Stimulated activated CD8-positive, alpha-beta memory T cell treated with anti-CD3 and anti-CD28 coated beads, Interleukin-2, amount 100 ng/mL, for 48 hours (primary cell): Measurements from ENCODE around the gene MIOX.

Experiments used
- DNase-seq, 2 donors: peaks; one replicate each; pipeline ENCODE4 v3.0.0-alpha.2; 2020; ENCODE audit warnings: low read depth in 2 of 2

Gene MIOX

GRCh38 chr22:50454556-50455075 is 32.0 kb upstream of the MIOX start:
- no peak for DNase-seq

GRCh38 chr22:50455201-50455600 is 31.5 kb upstream of the MIOX start:
- DNase-seq: no peak

- no peak for DNase-seq
These were observed 30.6 kb upstream of the MIOX start for GRCh38 chr22:50456026-50456425.

DNA sequence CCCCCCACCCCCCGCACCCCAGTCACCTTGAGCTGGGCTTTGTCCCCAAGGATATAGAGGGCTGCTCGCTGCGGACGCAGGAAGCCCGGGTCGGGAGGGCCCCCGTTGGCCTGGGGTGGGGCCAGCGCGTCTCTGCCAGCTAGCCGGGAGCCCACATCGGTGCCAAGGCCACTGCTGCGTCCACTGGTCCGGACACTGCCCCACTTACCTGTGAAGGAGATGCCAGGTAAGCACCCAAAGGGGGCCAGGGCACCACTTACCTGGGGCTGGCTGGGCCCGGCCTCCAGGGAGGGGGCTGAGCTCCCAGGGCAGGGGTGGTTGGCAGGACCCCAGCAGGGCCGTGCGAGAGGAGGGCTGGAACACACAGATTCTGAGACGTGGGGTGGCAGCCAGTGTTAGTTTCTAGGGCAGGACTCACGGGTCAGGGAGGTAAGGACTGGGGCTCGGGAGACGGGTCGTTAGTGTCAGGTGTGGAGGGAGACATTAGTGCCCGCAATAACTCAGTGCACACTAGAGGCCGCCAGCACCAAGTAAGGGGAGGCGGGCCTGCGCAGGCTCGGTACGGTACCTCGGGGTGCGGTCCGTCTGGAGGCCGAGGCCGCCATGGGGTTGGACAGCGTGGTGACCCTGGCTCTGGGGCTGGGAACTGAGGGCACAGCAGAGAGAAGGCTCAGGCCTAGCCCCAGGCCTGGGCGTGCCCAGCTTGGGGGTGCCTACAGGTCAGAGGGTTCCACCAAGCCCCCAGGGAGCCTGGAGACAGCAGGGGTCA is 30.0 kb upstream of the MIOX start:
- no peak for DNase-seq

GRCh38 chr22:50459016-50459415 is 27.6 kb upstream of the MIOX start:
- DNase-seq: no peak

DNA sequence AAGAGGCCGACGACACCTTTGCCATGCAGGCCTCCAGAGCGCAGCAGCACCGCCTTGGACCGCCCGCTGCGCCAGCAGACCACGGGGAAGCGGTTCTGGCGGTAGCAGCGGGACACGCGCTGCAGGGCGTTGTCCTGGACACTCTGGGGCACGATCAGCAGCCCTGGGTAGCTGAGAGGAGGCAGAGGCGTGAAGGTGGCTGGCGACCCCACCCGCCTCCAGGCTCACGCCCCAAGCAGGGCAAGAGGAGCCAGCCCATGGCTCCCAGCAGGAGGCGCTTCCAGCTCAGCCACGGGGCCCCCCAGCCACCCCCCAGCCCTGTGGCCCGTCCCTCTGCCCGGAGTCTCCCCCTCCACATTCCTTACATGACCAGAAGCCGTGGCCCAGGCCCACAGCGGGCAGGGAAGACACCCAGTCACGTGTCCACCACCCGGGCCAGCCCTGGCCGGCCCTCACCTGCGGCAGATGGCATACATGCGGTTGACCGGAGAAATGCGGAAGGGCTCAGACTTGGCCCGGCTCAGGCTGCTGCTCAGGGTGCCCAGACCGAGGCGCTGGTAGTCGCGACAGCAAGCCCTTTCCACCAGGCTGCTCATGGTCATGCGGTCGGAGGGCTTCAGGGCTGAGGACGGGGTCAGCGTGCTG is 27.0 kb upstream of the MIOX start:
- no peak for DNase-seq

DNA sequence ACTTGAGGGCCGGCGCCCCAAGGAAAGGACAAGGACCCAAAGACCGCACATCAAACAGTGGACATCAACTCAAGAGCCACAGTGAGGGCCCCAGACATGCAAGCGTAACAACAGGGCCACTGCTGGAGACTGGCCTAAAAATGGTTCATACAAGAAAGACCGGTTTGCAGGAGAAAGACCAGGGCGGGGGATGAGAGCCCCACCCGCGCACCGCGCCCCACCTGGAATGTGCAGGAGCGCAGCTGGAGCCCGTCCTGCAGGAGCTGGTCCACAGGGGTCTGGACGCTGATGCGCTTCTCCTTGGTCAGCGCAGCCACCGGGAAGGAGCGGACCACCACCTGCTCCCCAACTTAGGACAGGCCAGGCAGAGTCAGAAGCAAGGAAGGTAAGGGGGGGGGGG is 25.7 kb upstream of the MIOX start:
- no peak for DNase-seq

GRCh38 chr22:50461536-50461935 is 25.1 kb upstream of the MIOX start:
- no peak for DNase-seq

- DNase-seq: no peak
These were observed 24.6 kb upstream of the MIOX start for GRCh38 chr22:50461979-50462540.

DNA sequence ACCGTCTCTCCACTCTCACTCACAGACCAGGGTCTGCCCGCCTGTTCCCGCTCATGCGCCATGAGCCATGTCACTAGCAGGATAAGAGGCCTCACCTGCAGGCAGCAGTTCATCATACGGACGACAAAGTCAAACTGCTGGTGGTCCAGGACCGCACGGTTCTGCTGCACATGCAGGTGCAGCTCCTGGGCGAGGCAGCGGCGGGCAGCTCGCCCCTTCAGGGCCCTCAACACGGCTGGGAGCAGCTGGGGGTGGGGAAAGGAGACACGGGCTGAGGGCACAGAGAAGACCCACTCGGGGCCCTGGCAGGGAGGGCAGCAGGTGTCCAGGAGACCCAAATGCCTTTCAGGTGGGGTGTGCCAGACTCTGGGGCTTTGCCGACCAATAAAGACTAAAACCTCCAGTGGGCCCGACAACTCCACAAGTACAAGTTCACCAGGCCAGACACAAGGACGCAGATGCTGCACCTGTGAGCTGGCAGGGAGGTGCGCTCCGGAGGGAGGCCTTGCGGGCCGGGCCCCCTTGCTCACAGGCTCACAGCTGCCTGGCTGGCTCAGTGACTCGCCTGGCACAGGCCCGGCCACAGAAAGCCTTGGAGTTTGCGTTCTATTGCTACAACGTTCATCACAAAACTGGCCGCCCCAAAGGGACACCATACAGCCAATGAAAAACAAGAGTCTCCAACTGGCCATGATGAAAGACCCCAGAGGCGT is 23.3 kb upstream of the MIOX start:
- DNase-seq: no peak

DNA sequence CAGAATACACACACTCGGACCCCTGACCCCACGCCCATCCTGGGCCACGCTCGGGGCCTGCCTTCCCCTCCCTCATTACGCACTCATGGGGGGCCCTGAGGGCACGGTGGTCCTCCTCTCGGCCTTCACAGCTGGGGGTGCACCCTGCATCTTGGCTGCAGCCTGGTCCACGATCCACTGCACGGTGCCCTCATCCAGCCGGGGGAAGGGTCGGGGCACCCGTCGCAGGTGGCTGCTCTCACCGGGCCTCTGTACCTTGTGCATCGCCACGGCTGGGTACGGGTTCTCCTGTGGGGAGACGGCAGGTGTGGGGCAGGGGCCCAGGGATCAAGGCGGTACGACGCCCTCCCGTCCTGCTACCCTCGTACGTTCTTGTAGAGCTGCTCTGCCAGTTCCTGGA is 22.2 kb upstream of the MIOX start:
- no peak for DNase-seq

DNA sequence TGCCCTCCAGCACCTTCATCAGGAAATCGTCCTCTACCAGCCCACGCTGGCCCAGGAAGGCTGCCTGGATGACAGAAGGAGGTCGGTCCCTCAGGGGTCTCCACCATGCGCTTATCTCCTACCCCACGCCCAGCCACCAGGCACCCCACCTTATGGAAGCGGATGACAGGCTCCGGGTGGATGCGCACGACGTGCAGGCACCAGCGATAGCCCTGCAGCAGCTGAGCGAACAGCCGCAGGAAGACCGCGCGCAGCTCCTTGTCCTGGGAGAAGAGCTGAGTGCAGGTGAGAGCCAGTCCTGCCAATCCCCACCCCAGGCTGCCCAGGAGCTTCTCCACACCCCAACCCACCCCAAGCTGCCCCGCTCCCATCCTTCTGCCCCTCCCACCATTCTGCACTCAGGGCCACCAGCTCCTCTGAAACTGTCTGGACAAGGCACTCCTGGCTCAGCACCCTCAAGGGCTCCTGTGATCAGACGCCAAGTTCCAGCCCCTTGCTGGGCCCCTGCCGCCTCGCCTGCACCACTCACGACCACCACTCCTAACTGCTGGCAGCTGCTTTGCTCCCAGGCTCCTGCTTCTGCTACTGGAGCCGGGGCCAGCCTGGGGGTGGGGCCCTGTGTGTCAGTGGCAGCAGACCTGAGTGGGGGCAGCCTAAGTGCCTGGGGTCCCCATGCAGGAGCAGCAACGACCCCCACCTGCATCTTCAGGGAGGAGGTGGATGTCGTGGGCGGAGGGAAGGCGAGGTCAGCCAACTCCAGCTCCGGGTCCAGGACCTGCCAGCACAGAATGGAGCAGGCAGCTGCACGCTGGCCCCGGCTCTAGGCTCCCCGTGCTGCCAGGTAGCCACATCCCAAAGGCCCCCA is 21.4 kb upstream of the MIOX start:
- DNase-seq: no peak

GRCh38 chr22:50467341-50467740 is 19.3 kb upstream of the MIOX start:
- no peak for DNase-seq

- DNase-seq: no peak
These were observed 18.8 kb upstream of the MIOX start for GRCh38 chr22:50467773-50468440.

- DNase-seq: no peak
These were observed 18.0 kb upstream of the MIOX start for GRCh38 chr22:50468626-50469025.

DNA sequence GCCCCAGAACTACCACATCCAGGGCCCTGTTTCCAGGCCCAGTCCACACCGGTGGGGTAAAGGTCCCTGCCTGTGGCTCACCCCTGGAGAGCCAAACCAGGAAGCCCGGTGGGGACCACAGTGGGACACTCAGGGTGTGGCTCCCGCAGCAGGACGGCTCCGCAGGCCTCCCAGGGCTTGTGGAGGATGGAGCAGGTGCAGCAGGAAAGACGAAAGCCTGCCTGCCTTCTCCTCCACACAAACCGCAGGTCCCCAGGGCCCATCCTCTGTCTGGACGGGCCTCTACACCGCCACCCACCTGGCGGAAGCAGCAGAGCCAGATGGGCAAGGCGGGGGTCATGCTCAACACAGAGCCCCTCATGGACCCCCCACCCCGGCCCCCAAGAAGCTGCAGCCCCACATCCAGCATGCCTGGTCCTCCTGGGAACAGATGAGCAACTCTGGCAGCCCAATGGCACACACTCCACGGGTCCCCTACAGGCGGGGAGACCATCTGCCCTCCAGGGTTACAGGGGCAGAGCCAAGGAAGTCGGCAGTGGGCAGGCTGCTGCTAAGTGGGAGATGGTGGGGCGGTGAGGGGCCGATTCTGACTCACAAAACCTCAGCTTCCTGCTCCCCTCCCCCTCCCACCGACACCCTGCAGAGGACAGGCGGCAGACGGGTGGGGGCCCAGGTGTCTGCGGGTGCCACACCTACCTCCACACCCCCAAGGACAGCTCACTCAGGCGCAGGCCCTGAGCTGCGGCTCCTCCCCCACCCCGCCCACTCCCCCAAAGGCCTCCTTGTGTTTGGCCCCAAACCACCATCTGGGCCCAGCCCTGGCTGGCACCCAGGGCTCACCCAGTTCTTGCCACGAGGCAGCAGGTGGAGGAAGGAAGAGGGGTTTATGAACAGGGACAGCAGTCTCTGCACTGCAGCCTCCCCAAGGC is 17.0 kb upstream of the MIOX start:
- peak; percentile 89 to 94 for DNase-seq

DNA sequence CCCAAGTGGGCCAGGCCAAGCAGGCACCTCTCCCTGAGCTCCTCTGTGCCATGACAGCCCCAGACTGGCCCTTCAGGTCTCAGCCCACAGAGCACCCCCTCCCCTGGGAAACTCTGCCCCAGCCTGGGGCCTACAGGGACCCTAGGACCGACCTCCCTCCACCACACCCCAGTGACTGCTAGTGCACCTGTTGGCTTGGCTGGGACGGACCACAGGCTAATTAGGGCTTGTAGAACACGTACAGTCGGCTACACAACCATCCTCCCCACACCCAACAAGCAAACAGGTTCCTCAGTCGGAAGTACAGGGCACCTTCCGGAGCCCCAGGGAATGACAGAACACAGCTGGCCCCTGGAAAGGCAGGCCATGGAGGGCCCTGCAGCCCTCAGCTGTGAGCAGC is 16.2 kb upstream of the MIOX start:
- no peak for DNase-seq

- DNase-seq: no peak
These were observed 15.3 kb upstream of the MIOX start for GRCh38 chr22:50471197-50471847.

DNA sequence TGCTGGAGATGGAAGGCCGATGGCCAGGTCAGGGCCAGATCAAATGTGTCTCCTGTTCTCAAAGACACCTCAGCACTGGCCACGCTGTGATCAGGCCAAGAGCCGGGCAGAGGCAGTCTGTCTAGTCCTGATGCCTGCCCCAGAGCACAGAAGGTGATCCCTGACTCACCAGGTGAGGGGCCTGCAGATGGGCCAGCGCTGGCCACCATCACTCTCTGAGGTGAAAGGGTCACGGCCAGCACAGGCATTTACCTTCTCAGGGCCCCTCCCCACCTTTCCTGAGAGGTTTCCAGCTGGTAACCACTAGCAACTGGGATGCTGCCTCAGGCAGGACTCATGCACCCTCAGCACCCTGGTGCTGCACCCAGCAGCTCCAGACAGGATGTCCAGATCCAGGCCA is 14.7 kb upstream of the MIOX start:
- no peak for DNase-seq
